Measurements from ENCODE around the gene PLXNA4. TPM values are rescaled to one million over a fixed set of nuclear protein-coding genes. Genes with fewer than 3 reads are reported as not detected.

PLXNA4 gene
- total RNA-seq, 1 experiment from 2014 or later: 29.2 TPM

DNA sequence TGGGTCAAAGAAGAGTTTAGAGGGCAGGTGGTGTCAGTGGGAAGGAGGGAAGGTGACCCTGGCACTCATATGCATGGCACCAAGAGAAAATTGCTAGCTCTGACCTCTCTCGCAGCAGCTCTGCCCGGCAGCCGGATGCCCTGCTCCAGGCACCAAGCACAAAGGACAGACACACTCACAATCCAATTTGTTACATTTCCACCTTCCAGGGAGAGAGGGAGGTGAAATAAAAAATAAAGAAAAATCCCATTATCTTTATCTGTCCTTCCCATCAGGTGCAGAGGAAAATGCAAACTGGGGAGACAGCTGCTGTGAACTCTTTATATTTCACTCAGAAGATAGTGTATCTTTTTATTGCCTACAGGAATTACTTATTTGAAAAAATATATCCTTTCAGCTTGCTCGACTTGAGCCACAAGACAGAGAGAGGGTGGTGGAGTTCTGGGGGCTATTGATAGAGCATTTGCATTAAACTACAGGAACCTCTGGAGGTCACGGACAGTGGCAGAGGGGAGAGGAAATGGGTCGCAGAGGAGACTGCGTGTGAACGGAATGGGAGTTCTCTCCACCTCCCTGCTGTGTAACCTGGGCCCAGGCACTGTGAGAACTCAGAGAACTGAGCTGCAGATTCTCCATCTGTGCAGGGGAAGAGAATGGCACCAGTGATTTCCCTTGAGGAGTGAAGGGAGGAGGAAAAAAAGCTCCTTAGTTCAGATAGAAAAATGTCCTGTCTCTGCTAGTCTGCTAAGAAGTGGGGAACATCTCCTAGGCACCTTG, 421.4 kb downstream of the PLXNA4 start:
- no peak for DNase-seq (ENCODE audit: low read depth)

- DNase-seq (ENCODE audit: low read depth): no peak
Observed at GRCh38 chr7:132154248-132154647, 422.0 kb downstream of the PLXNA4 start.

DNA sequence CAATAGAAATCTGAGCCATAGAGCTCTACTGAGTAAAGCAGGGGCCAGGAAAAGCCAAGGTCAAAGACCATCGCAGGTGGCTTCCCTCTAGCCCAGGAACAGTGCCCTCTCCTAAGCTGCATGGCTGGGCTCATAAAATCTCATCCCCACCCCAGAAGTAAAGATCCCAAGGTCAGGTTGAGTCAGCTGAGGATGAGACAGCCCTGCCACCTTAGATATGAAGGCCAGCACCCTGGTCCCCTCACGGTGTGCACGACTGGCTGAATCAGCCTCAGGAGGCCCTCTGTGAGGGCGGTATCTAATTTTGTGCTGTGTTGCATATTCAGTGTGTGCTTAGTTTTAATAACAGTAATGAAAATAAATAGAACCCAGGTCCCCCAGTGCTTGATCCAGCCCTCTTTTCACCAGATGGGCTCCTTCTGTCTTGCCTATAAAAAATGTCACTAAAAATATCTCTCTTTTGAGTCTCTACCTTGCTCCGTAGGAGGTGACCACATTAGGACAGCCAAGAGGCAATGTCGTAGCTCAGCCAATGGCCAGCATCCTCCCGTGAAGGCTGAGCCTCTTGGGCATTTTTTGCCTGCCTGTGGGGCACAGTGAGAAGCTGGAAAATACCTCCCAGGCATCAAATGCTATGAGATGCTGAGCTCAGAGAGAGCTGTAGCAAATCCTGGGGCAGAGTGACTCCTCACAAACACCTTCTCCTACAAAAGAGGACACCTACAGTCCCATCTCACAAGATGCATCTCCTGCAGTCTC, 424.0 kb downstream of the PLXNA4 start:
- no peak for DNase-seq (ENCODE audit: low read depth)

DNA sequence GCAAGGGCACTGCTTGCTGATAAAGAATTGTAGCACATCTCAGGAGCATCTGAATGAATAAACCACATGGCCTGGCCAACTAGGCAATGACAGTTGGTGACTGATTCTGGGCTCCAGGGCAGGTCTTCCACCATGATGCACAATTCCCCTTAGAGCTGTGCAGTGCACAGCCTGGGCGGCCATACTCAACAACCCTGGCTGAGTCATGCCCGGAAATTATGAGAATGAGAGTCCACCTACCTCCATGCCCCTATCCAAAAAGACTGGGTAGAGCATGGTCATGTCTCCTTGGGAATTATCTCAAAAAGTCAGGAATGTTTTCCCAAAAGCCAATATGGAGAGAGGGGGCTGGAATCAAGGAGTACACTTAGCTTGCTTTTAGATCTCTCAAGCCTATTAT, 425.6 kb downstream of the PLXNA4 start:
- DNase-seq (ENCODE audit: low read depth): peak; percentile 11

GRCh38 chr7:132149436-132150304, 426.6 kb downstream of the PLXNA4 start:
- DNase-seq (ENCODE audit: low read depth): no peak

- no peak for DNase-seq (ENCODE audit: low read depth)
Observed at GRCh38 chr7:132148876-132149275, 427.4 kb downstream of the PLXNA4 start.

- DNase-seq (ENCODE audit: low read depth): peak; percentile 88
Observed at GRCh38 chr7:132145466-132145865, 430.8 kb downstream of the PLXNA4 start.

DNA sequence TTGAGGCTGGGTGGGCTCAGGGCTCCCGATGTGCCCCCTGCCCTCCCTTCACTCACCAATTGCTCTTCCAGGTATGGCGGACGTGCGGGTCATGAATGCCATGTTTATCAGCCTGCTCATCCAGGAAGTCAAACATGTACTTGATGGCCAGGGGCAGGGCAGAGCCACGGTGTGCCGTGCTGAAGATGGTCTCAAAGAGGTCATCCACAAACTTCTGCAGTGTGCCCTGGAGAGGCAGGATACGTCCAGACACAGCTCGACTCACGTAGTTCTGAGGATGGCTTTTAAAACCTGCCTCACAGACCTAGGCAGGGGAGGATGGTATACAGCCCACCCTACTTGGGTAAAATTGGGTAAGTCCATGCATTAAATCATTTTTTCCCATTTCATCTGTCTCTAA, 431.2 kb downstream of the PLXNA4 start:
- DNase-seq (ENCODE audit: low read depth): no peak

DNA sequence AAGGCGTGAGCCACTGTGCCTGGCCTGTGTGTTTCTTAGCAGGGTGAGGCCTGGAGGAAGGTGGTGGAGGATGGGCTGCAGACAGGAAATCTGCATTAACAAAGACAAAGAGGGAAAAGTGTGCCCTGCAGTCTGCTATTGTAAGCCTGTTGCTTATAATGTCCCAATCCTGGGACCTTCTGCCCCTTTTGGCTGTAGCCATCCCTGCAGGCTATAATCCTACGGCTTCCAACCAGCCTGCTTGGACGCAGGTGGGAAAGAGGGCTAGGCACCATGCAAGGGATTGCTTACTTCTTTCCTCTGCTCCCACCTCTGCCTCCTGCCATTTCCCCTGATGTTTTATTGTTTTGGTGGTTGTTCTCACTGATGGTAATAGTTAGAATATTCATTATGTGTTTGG, 434.3 kb downstream of the PLXNA4 start:
- no peak for DNase-seq (ENCODE audit: low read depth)

DNA sequence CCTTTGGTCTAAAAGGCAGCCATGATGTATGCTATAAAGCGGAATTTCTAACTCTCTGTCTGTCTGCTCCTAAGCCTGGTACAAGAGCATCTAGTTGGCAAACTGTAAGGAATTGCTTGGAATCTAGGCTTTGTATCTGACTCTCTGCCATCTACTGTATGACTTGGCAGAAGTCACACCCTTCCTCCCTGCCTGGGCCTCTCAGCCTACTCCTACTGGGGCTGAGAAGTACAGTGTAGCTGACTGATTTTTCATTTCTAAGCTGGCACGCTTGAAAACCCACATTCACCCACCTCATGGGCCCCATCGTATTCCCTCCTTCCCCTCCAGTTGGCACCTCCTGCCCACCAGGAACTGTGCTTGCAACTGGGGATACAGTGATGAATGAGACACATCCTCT, 435.2 kb downstream of the PLXNA4 start:
- DNase-seq (ENCODE audit: low read depth): peak; percentile 13

DNA sequence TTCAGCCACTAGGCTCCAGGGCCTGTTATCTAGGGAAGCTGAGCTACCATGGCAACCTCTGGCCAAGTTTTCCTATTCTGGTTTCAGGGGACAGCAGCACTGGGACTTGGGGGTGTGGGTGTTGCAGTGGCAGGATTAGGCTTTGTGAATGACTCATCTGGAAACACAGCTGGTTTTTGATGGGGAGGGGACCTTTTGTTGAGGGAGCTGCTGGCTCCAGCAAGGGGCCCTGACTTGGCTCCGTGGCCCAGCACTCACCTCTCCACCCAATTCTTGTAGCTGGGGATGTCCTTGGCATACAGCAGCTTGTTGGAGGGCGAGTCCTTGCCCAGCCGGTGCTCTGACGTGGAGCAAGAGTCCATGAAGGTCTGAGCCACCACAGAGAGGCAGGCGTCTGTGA, 435.9 kb downstream of the PLXNA4 start:
- DNase-seq (ENCODE audit: low read depth): peak; percentile 26

- DNase-seq (ENCODE audit: low read depth): peak; percentile 83
Observed at GRCh38 chr7:132138817-132139216, 437.5 kb downstream of the PLXNA4 start.

- DNase-seq (ENCODE audit: low read depth): no peak
Observed at GRCh38 chr7:132137681-132138080, 438.6 kb downstream of the PLXNA4 start.

DNA sequence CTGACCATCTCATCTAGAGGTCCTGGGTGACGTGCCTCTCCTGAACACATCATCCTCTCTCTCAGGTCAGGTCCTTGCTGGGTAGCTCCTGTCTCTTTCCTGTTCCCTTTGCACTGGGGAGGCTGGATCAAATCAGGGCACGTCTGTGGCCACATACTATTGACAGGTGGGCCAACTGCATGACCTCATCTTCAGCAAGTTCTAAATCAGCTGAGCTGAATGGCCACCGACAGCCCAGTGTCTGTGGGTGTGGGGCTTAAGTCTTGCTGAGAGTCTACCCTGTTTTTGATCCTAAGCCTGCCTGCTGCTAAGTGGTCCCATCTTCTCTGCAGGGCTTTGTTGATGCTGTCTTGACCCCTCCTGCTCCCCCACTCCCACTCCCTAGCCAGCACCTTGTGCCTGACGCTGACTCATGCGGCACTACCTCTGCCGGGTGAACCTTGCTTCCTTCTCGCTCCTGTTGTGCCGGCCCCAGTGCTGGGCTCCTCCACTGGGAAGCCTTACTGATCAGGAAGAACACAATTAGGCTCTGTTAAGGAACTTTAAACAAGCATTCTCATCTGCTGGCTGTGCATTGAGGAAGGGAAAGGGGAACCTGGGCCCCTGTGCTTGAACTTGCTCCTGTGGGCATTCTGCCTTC, 440.4 kb downstream of the PLXNA4 start:
- DNase-seq (ENCODE audit: low read depth): no peak

GRCh38 chr7:132134814-132135445, 441.3 kb downstream of the PLXNA4 start:
- no peak for DNase-seq (ENCODE audit: low read depth)

GRCh38 chr7:132133501-132133900, 442.8 kb downstream of the PLXNA4 start:
- no peak for DNase-seq (ENCODE audit: low read depth)

GRCh38 chr7:132131196-132131595, 445.1 kb downstream of the PLXNA4 start:
- DNase-seq (ENCODE audit: low read depth): no peak

DNA sequence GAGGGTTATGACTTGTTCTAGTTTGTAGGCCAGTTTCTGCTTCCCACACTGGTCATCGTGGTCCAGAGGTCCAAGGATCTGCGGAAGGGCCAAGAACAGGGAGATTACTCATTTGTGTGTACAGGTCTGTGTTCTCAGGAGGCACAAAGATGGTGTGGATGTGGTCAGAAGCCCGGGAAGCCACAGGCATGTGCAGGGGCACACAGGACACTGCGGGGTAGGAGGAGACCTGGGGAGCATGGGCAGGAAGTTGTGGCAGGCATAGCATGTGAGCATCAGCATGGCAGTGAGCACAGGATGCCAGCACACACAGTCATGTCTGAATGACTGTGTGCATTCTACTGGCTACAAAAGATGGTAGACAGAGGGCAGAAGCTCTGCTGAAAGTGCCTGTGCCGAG, 445.8 kb downstream of the PLXNA4 start:
- peak; percentile 96 for DNase-seq (ENCODE audit: low read depth)

GRCh38 chr7:132125872-132126595, 450.2 kb downstream of the PLXNA4 start:
- no peak for DNase-seq (ENCODE audit: low read depth)

DNA sequence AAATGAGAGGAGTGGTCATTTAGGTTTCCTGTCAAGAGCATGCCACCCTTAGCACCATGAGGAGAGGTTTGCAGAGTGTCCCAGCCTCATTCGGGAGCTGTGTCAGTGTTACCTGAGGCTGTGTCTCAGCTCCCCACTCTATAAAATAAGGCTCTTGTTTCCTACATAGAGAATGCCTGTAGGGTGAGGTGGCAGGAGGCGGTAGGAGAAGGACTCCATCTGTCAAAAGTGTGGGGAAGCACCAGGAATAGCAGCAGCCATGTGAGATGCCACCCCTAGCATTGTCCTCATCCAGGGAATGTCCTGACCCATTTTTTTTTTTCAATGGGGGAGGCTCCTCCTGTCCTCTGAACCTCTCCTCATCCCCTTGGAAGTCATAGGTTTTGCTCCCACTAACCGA, 451.2 kb downstream of the PLXNA4 start:
- peak; percentile 52 for DNase-seq (ENCODE audit: low read depth)

Measured in HT1080 (cell line).